SK-N-SH treated with all-trans-retinoic acid at 6 μM for 48 hours (cell line): Measurements from ENCODE around the gene LCTL.

Experiments
- CREB5 ChIP-seq: fragments of 250-450 bp; sonication (Bioruptor Pico); IDR thresholded peaks from 2 replicates; pipeline ENCODE4 v1.5.1; 2020; ENCODE audit warnings: low read depth, mild to moderate bottlenecking, moderate library complexity
- CSDC2 ChIP-seq: fragments of 250-450 bp; sonication (Bioruptor Pico); IDR thresholded peaks from 2 replicates; pipeline ENCODE4 v1.5.0; 2020; ENCODE audit warnings: mild to moderate bottlenecking, moderate library complexity
- PATZ1 ChIP-seq: fragments of 250-450 bp; sonication (Bioruptor Pico); IDR thresholded peaks from 2 replicates; pipeline ENCODE4 v1.8.0; 2020; ENCODE audit warnings: mild to moderate bottlenecking, moderate library complexity, borderline replicate concordance
- TCF4 ChIP-seq: fragments of 250-450 bp; sonication (Bioruptor Pico); IDR thresholded peaks from 2 replicates; pipeline ENCODE4 v1.8.0; 2021; ENCODE audit warnings: mild to moderate bottlenecking, moderate library complexity, borderline replicate concordance
- TOX ChIP-seq: fragments of 250-450 bp; sonication (Bioruptor Pico); IDR thresholded peaks from 2 replicates; pipeline ENCODE4 v1.8.0; 2021; ENCODE audit warnings: mild to moderate bottlenecking, moderate library complexity, borderline replicate concordance
- ZFP30 ChIP-seq: fragments of 450-650 bp; formaldehyde crosslinking; IDR thresholded peaks from 2 replicates; pipeline ENCODE4 v1.5.0; 2022; ENCODE audit warnings: mild to moderate bottlenecking, moderate library complexity
- ZNF565 ChIP-seq: fragments of 450-650 bp; formaldehyde crosslinking; conservative IDR thresholded peaks from 2 replicates; pipeline ENCODE4 v1.5.0; 2020; ENCODE audit warnings: low read depth, mild to moderate bottlenecking, moderate library complexity

- TF ChIP-seq TOX (no peak), ZFP30 (CRISPR knock-in tag) (no peak), CSDC2 (CRISPR knock-in tag) (no peak), TCF4 (CRISPR knock-in tag) (no peak), PATZ1 (CRISPR knock-in tag) (no peak), ZNF565 (CRISPR knock-in tag) (no peak), CREB5 (CRISPR knock-in tag) (no peak)
Observed at GRCh38 chr15:66570327-66570726, 4.5 kb upstream of the LCTL start.
